ENCODE data around the gene EVA1B.

Gene EVA1B
- 2.5 to 2.6 reads per million in 2 donors for total RNA-seq

DNA sequence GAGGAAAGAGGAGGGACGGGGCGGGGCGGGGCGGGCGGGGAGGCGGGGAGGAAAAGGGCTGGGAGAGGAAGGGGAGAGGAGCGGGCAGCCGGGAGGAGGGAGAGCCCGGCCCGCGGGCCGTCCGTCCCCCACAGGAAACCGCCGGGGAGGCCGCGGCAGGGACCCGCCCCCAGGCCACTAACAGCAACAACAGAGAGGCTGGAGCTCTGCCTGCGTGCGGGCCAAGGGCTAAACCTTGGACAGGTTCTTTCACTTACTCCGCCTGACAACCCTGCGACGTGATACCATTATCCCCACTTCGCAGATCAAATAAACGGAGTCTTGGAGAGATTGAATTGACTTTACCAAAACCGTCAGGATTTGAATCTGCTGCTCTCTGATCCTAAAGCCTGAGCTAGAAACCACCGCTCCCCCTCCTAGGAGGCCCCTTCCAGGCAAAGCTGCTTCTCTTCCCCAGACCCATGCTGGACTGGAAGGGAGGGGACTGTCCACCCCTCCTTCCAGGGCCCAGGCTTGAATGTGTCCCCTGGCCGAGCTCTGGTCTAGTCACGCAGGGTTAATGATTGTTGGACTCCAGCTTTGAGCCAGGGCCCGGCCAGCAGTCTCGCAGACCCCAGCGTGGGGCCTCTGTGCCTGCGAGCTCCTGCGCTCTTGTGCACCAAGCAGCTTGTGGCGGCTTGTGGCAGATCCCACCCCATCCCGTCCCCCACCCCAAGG is at the start of gene EVA1B:
TSS of gene EVA1B (minus strand) at position 10 of the 717 bp plus-strand sequence. CDS start 608 bp downstream, outside the sequence.
- DNase-seq: peak in 4 of 5 experiments; percentile 26 to 60 (median 35)

DNA sequence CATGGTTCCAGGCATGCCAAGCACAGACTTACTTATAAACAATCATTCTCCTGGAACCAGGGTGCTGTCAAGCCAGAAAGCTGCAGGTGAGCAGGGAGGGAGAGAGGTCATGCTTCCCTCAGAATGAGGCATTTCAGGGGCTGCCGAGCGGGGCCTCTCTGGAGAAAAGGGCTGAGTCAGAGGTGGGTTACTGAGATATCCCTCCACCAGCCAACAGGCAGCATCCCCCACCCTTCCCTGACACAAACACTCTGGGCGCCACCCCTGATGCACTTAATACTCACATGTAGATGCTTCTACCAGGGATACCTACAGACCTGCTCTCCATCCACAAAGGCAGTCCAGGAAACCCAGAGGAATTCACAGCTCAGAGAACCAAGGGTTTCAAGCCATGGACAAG is 49.2 kb upstream of the EVA1B start:
- DNase-seq: no peak

DNA sequence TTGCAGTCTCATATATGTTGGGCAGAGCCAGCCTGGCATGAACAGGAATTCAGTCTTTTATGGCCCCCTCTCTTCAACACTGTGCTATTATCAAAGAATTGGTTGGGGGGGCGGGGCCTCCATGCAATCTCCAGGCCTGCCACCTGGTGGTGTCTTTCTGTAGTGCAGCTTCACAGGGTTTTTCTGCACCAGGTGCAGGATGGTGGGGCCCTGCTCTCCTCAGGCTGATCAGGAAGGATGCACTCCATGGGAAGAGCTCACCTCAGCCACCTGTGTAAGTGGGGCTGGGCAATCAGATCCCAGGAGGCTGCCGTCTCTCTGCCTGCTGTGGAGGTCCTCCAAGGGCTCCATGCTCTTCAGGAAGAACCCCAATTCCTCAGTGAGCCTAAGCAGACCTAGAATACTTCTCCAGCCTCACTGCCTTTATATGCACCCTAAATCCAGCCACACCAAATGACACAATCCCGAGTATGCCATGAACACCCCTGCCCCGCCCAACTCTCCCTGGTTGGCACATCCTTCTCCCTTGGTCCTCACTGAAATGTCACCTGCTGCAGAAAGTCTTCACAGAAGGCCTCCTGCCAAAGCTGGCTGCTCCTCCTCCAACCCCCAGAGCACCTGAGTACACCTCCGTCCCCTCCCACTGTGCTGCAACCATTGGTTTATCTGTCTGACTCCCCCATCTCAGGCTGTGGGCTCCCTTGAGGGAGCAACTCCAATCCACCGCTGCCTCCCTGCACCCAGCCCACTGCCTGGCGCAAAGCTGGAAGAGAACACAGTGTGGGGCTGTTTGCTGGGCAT is 45.8 kb upstream of the EVA1B start:
- peak; percentile 59 to 81 (median 75) for DNase-seq

- DNase-seq: no peak
Measured at GRCh38 chr1:36367798-36368197, 44.4 kb upstream of the EVA1B start.

DNA sequence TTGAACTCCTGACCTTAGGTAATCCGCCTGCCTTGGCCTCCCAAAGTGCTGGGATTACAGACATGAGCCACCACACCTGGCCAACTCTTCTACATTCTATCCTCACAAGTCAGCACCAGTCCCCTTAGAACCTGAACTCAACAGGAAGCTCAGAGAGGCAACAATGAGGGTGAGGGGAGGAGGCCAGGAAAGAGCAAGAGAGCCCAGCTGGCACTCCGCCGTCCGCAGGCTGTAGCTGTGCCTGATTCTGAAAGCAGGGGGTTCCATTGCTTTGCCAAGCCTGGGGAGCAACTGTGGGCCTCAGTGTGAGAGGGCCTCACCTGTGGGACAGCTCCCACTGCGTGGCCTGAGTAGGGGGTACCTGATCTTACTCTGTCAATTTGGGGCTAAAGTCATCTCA is 43.6 kb upstream of the EVA1B start:
- DNase-seq: peak in 2 of 5 experiments; percentile 16 to 42

GRCh38 chr1:36366091-36366661 is 42.7 kb upstream of the EVA1B start:
- peak in 3 of 5 experiments; percentile 43 to 82 (median 51) for DNase-seq

DNA sequence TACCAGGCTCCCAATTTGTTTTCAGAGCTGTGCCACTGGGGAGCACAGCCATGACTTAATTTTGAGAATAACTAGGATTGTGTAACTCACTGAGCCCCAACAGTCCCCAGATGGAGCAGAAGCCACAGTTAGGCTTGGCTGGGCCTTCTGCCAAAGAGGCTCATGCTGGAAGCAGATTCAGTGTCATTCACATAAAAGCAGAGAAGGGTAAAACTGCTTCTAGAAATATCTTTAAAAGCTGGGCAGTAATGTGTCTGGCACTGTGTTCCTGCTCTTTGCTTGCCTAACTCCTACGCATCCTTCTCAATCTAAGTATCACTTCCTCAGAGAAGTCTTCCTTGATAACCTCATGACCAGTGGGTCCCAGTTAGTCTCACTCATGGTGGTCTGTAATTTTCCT is 41.9 kb upstream of the EVA1B start:
- DNase-seq: no peak

DNA sequence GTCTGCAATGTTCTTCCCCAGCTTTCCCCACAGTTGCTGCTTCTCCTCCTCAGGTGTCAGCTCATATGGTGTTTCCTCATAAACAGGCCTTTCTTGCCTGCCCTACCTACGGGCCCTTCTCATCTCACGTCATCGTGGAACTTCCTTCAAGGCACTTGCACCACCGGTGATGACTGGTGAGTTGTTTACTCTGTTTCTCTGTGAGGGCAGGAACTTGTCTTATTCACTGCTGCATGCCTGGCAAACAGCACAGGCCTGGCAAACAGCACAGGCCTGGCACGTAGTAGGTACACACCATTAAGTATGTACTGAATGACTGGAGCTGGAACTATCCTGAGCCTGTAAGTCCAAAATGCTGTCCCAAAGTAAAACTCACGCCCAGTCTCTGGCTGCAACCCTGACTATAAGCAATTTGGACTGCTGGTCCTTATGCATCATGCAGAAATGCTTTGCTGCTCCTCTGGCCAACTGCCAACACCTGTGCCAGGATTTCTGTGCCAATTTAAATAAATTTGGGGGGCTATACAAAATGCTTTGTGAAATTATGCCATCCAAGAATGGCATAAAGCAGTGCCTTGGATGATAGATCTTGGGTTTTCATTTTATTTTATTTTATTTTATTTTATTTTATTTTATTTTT is 36.6 kb upstream of the EVA1B start:
- DNase-seq: peak in 1 of 5 experiments; percentile 69

- DNase-seq: no peak
Measured at GRCh38 chr1:36359383-36359782, 35.9 kb upstream of the EVA1B start.

- no peak for DNase-seq
Measured at GRCh38 chr1:36358514-36359084, 35.2 kb upstream of the EVA1B start.

DNA sequence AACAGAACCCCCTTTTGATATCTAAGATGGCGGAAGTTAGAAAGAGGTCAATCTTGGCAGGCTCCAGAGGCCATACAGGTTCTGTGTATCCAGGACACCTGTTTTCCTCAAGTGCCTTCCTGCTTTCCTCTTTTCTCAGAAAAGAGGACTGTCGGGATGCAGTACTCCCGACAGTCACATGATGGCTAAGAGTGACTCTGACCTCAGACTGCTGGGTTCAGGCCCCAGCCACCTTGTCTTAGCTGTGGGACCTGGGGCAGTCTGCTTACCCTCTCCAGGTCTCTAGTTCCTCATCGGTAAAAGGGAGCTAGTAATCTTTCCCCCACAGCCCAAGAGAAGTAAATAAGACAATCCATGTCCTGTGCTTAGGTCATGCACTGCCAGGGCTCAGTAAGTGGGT is 32.4 kb upstream of the EVA1B start:
- no peak for DNase-seq

- DNase-seq: no peak
Measured at GRCh38 chr1:36354486-36354885, 31.0 kb upstream of the EVA1B start.

- no peak for DNase-seq
Measured at GRCh38 chr1:36352910-36353878, 29.7 kb upstream of the EVA1B start.

DNA sequence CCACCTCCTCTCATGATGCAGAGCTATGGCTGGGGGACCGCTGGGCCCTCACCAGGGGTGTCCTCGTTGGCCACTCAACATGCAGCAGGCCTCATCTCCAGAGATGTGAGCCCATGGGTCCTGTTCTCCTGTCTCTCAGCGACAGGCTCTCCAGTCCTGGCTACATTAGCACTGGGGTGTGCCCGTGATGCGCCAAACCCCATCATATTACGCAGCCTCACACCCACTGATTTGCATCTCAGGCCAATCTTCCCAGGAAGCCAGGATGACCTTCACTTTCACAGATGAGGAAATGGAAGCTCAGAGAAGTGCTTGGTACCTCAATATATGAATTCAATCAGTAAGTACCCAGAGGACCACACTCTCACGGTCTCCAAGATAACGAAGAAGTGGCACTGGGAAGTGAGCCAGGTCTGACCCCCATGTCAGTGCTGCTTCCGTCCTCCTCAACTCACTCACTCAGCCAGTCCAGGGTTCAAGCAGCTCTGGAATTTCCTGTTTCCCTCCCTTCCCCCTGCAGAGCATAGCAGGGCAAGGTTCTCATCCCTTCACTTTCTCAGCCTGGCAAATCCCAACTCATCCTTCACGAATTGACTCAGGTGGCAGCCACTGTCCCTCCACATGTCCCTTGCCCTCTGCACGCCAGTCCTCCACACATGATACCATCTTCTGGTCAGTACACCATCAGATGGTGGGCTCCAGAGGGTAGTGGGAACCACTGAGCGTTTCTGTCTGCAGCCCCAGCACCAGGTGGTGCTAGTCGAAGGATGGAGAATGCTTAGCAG is 28.9 kb upstream of the EVA1B start:
- no peak for DNase-seq

DNA sequence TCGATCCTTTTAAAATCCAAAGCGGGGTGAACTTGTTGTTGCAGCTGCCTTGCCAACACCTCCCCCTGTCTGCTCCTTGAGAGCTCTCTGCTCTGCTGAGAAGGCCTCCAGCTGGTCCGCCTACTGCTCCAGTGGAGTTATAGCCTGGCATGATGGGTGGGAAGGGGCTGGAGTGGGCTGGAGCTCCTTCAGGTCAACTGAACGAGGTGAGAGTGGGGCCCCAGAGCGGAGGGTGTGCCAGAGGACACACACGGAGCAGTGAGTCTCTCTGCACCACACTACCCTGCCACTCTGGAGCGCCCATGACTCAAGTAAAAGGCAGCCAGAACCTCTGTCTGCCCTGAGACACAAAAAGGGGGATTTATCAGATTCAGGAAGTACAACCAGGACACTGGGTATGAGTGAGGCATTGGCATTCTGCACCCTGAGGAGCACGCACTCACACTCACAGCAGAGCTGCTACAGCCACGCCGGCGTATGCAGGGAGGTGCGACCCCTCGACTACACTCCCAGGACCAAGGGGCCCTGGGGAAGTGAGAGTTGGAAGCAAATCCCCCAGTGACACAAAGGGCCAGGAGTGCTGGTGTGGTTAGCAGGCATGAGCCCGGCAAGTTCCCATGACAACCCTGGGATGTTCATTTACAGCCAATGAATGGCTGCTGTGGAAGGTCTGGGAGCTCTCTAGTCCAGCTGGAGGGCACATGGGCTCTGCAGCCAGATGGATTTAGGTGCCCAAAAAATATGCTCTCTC is 28.0 kb upstream of the EVA1B start:
- DNase-seq: no peak

- peak in 4 of 5 experiments; percentile 10 to 79 (median 14) for DNase-seq
Measured at GRCh38 chr1:36350659-36351226, 27.3 kb upstream of the EVA1B start.

DNA sequence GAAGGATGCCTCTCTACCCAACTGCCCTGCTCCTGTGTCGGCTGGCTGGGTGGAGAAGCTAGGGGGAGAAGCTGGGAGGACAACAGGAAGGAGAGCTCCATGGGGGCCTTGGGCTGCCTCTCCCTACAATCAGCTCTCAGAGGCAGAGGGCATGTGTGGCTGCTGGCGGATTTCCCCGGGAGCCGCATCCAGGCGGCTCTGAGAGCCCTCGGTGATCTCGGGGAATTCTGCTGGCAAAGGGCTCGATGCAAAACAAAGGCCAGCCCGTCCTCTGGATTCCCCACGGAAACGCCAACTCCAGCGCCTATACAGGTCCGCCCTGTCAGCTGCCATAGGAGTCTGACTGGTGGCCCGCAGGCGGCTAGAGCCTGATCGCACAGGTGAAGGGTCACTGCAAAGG is 26.4 kb upstream of the EVA1B start:
- no peak for DNase-seq

GRCh38 chr1:36349241-36349671 is 25.8 kb upstream of the EVA1B start:
- DNase-seq: no peak

DNA sequence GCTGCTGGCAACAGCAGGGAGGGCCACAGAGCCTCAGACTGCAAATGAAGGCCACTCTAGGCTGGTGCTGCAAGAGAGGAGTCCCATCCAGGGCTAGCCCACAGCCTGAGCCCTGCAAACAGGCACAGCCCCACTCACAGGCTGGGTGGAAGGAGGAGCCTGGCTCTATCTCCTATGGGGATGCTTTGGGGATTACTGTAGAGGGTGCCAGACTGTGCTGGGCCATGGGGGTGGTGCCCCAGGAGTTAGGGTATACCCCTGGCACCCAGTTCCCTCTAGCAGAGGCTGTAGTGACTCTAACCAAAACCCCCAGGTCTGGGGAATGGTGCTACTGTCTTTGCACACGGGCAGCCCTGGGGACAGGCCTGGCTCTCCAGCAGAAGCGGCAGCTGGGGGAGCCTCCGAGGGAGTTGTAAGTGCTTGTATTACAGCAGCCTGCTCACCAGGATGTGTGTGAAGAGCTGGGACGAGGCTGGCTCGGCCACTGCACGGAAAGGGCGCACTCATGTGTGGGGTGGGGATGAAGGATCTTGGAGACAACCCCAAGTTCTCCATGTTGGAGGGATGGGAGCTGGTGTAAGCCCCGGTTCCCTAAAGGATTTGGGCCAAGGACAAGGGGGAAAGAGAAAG is 23.4 kb upstream of the EVA1B start:
- no peak for DNase-seq
